Mesenchymal stem cell (in vitro differentiated cells and primary cell): Measurements from ENCODE around the gene MBD3L2B.
"Not testable (repeated sequence)": the region's sequence is repeated elsewhere in the genome, so short reads cannot be mapped to it uniquely, and the experiment has no call there.

Experiments
- DNase-seq: peaks from one replicate; pipeline ENCODE4 v3.0.0-alpha.2; 2013
- H2AFZ ChIP-seq: one replicate; pipeline ENCODE4 v1.6.1; 2013; ENCODE audit warnings: low read depth, mild to moderate bottlenecking, control low read depth, inconsistent platforms, low read length, moderate library complexity
- H2AK5ac ChIP-seq: 2 replicates; pipeline ENCODE4 v1.6.1; 2013; ENCODE audit warnings: low read length, moderate library complexity, mild to moderate bottlenecking, inconsistent platforms; ENCODE audit not compliant: severe bottlenecking
- H2BK120ac ChIP-seq: one replicate; pipeline ENCODE4 v1.6.1; 2013; ENCODE audit warnings: low read depth, mild to moderate bottlenecking, inconsistent platforms, low read length, moderate library complexity
- H2BK12ac ChIP-seq, 2 experiments: one replicate each; pipeline ENCODE4 v1.6.1; 2013; ENCODE audit warnings: inconsistent platforms in 2 of 2, low read length in 2 of 2, mild to moderate bottlenecking in 2 of 2, moderate library complexity in 2 of 2, control low read depth in 1 of 2
- H2BK15ac ChIP-seq: one replicate; pipeline ENCODE4 v1.6.1; 2013; ENCODE audit warnings: mild to moderate bottlenecking, low read depth, inconsistent platforms; ENCODE audit not compliant: poor library complexity, severe bottlenecking
- H2BK5ac ChIP-seq: 2 replicates; pipeline ENCODE4 v1.6.1; 2013; ENCODE audit warnings: low read depth, mild to moderate bottlenecking, low read length, control low read depth, inconsistent platforms; ENCODE audit not compliant: poor library complexity, severe bottlenecking
- H3K14ac ChIP-seq, 2 experiments: one replicate each; pipeline ENCODE4 v1.6.1; 2013; ENCODE audit warnings: inconsistent platforms in 2 of 2, low read length in 2 of 2, control low read depth in 1 of 2, mild to moderate bottlenecking in 1 of 2, moderate library complexity in 1 of 2
- H3K18ac ChIP-seq, 2 experiments: one replicate each; pipeline ENCODE4 v1.6.1; 2013; ENCODE audit warnings: inconsistent platforms in 2 of 2, low read length in 2 of 2, control low read depth in 1 of 2, low read depth in 1 of 2, mild to moderate bottlenecking in 1 of 2
- H3K23ac ChIP-seq, 2 experiments: one replicate each; pipeline ENCODE4 v1.6.1; 2013; ENCODE audit warnings: inconsistent platforms in 2 of 2, low read length in 2 of 2, mild to moderate bottlenecking in 2 of 2, moderate library complexity in 2 of 2, control low read depth in 1 of 2
- H3K27ac ChIP-seq: 2 replicates; pipeline ENCODE4 v1.5.1; 2013; ENCODE audit warnings: mild to moderate bottlenecking, moderate library complexity, low read length, control low read depth, inconsistent platforms; ENCODE audit not compliant: poor library complexity, severe bottlenecking
- H3K27me3 ChIP-seq, 2 experiments: 2 replicates each; pipeline versions ENCODE4 v1.6.1 to v1.7.0; 2013; ENCODE audit warnings: low read length in 2 of 2, mild to moderate bottlenecking in 2 of 2, moderate library complexity in 2 of 2, control low read depth in 1 of 2, inconsistent platforms in 1 of 2; ENCODE audit not compliant: control insufficient read depth in 1 of 2, insufficient read depth in 1 of 2
- H3K36me3 ChIP-seq, 2 experiments: 2 replicates each; pipeline versions ENCODE4 v1.6.1 to v1.7.0; 2013; ENCODE audit warnings: low read length in 2 of 2, control low read depth in 1 of 2, inconsistent platforms in 1 of 2, low read depth in 1 of 2, mild to moderate bottlenecking in 1 of 2; ENCODE audit not compliant: insufficient read depth in 2 of 2, control insufficient read depth in 1 of 2
- H3K4ac ChIP-seq, 2 experiments: one replicate each; pipeline ENCODE4 v1.6.1; 2013; ENCODE audit warnings: inconsistent platforms in 2 of 2, low read length in 2 of 2, mild to moderate bottlenecking in 2 of 2, moderate library complexity in 2 of 2, control low read depth in 1 of 2, low read depth in 1 of 2
- H3K4me1 ChIP-seq: 2 replicates; pipeline ENCODE4 v1.6.1; 2013; ENCODE audit warnings: low read depth, low read length, control low read depth; ENCODE audit not compliant: control insufficient read depth, insufficient read depth
- H3K4me2 ChIP-seq: 2 replicates; pipeline ENCODE4 v1.6.1; 2013; ENCODE audit warnings: low read length, mild to moderate bottlenecking, inconsistent platforms; ENCODE audit not compliant: poor library complexity, severe bottlenecking
- H3K4me3 ChIP-seq, 2 experiments: 2 replicates each; pipeline versions ENCODE4 v1.5.1 to v1.7.0; 2013; ENCODE audit warnings: low read length in 2 of 2, mild to moderate bottlenecking in 2 of 2, control low read depth in 1 of 2, low read depth in 1 of 2; ENCODE audit not compliant: insufficient read depth in 1 of 2
- H3K79me1 ChIP-seq: replicated peaks from 2 replicates; pipeline ENCODE4 v1.6.1; 2013; ENCODE audit warnings: mild to moderate bottlenecking, control low read depth, low read length, inconsistent platforms; ENCODE audit not compliant: poor library complexity, severe bottlenecking
- H3K9ac ChIP-seq: 2 replicates; pipeline ENCODE4 v1.7.0; 2013; ENCODE audit warnings: mild to moderate bottlenecking, low read length, moderate library complexity
- H3K9me3 ChIP-seq: 2 replicates; pipeline ENCODE4 v1.7.0; 2013; ENCODE audit warnings: mild to moderate bottlenecking, low read length; ENCODE audit not compliant: control insufficient read depth
- H4K8ac ChIP-seq: one replicate; pipeline ENCODE4 v1.6.1; 2013; ENCODE audit warnings: inconsistent platforms, mild to moderate bottlenecking, low read length, moderate library complexity
- H4K91ac ChIP-seq: one replicate; pipeline ENCODE4 v1.6.1; 2013; ENCODE audit warnings: mild to moderate bottlenecking, low read length, inconsistent platforms
- WGBS: methylation state at CpG from one replicate; pipeline ENCODE4 v1.1.7; 2013; ENCODE audit warnings: mixed read lengths; 5-methylcytosine and 5-hydroxymethylcytosine counted together

The MBD3L2B gene

GRCh38 chr19:7054635-7055368 lies 33.6 kb upstream of the MBD3L2B start:
- H4K8ac ChIP-seq, H2BK120ac ChIP-seq, H2BK12ac ChIP-seq, H3K9me3 ChIP-seq, DNase-seq, H3K4me1 ChIP-seq, H3K4me3 ChIP-seq, H3K4me2 ChIP-seq, H2BK5ac ChIP-seq, H3K23ac ChIP-seq, H3K79me1 ChIP-seq, H2BK15ac ChIP-seq, H2AFZ ChIP-seq, H2AK5ac ChIP-seq, H3K27ac ChIP-seq, H3K14ac ChIP-seq, H3K4ac ChIP-seq, H4K91ac ChIP-seq, H3K9ac ChIP-seq, H3K27me3 ChIP-seq, H3K18ac ChIP-seq, H3K36me3 ChIP-seq: not testable (repeated sequence)
- 95% methylated on average over 5 of the region's 14 CpGs for WGBS

GRCh38 chr19:7052896-7053295 lies 31.7 kb upstream of the MBD3L2B start:
- not testable (repeated sequence) for H3K4me2 ChIP-seq, H4K8ac ChIP-seq, H2AK5ac ChIP-seq, H3K18ac ChIP-seq, H3K36me3 ChIP-seq, H3K9me3 ChIP-seq, H3K4me3 ChIP-seq, DNase-seq, H2BK120ac ChIP-seq, H2BK5ac ChIP-seq, H3K4ac ChIP-seq, H3K9ac ChIP-seq, H3K27me3 ChIP-seq, H2AFZ ChIP-seq, H3K4me1 ChIP-seq, H2BK15ac ChIP-seq, H3K23ac ChIP-seq, H2BK12ac ChIP-seq, H4K91ac ChIP-seq, H3K79me1 ChIP-seq, H3K14ac ChIP-seq, H3K27ac ChIP-seq
- no CpG with 5 or more reads among the region's 7 CpGs for whole genome bisulfite sequencing

- H3K79me1 ChIP-seq, H2BK120ac ChIP-seq, H3K4me1 ChIP-seq, H3K36me3 ChIP-seq, H2BK12ac ChIP-seq, H2BK5ac ChIP-seq, H2AFZ ChIP-seq, H3K9ac ChIP-seq, H3K23ac ChIP-seq, H3K27ac ChIP-seq, H3K4ac ChIP-seq, H3K18ac ChIP-seq, H4K8ac ChIP-seq, H3K14ac ChIP-seq, H4K91ac ChIP-seq, H2BK15ac ChIP-seq, DNase-seq, H3K4me2 ChIP-seq, H3K27me3 ChIP-seq, H3K4me3 ChIP-seq, H3K9me3 ChIP-seq, H2AK5ac ChIP-seq: not testable (repeated sequence)
- WGBS = no CpG with 5 or more reads among the region's 5 CpGs
These were observed 30.2 kb upstream of the MBD3L2B start for GRCh38 chr19:7051421-7051820.

- not testable (repeated sequence) for H2AK5ac ChIP-seq, H2AFZ ChIP-seq, H3K18ac ChIP-seq, H2BK15ac ChIP-seq, H3K23ac ChIP-seq, H2BK120ac ChIP-seq, H3K4me3 ChIP-seq, H2BK12ac ChIP-seq, H3K27ac ChIP-seq, H3K36me3 ChIP-seq, DNase-seq, H3K4ac ChIP-seq, H3K9ac ChIP-seq, H3K27me3 ChIP-seq, H2BK5ac ChIP-seq, H3K4me1 ChIP-seq, H3K4me2 ChIP-seq, H3K9me3 ChIP-seq, H3K79me1 ChIP-seq, H3K14ac ChIP-seq, H4K8ac ChIP-seq, H4K91ac ChIP-seq
- no CpG with 5 or more reads among the region's 7 CpGs for WGBS
These were observed 27.8 kb upstream of the MBD3L2B start, which contains the start of gene MBD3L2 for GRCh38 chr19:7049021-7049420. Gene MBD3L2, plus strand, starts transcription at chr19:7049321. Its CDS starts 53 bp downstream, at chr19:7049374.
